Left lung (tissue), 10 donors: ENCODE results near the gene TRAF3IP1. TPM values are rescaled to one million over a fixed set of nuclear protein-coding genes. Genes with fewer than 3 reads are reported as not detected.

ENCODE experiments used
- ATAC-seq: fragments of 200-7000 bp; cut with Tn5 transposase; one replicate; pipeline ENCODE4 v1.9.1; 2020; ENCODE audit warnings: moderate library complexity
- DNase-seq, 4 donors: peaks; one replicate each; pipeline ENCODE4 v3.0.0-alpha.2; 2013 to 2020
- H3K27ac ChIP-seq, 2 donors: fragments of 200-600 bp; sonication (generic) in 1 of 2; one replicate each; pipeline versions ENCODE4 v1.5.0 to v1.8.0; 2020 to 2021
- H3K27me3 ChIP-seq, 2 donors: fragments of 200-600 bp; sonication (generic) in 1 of 2; one replicate each; pipeline versions ENCODE4 v1.5.0 to v1.8.0; 2020 to 2021
- H3K36me3 ChIP-seq, 2 donors: fragments of 200-600 bp; sonication (generic) in 1 of 2; one replicate each; pipeline versions ENCODE4 v1.5.0 to v1.8.0; 2020 to 2021
- H3K4me1 ChIP-seq, 2 donors: fragments of 200-600 bp; one replicate each; pipeline ENCODE4 v1.8.0; 2021
- H3K4me3 ChIP-seq, 2 donors: fragments of 200-600 bp; sonication (generic) in 1 of 2; one replicate each; pipeline versions ENCODE4 v1.5.0 to v1.8.0; 2020 to 2021; ENCODE audit warnings: mild to moderate bottlenecking in 1 of 2
- H3K9me3 ChIP-seq, 2 donors: fragments of 200-600 bp; sonication (generic) in 1 of 2; one replicate each; pipeline versions ENCODE4 v1.5.0 to v1.8.0; 2020 to 2021
- CTCF ChIP-seq, 2 donors: fragments of 200-600 bp; sonication (generic) in 1 of 2; IDR thresholded peaks; one replicate each; pipeline versions ENCODE4 v1.5.0 to v1.8.0; 2021; ENCODE audit warnings: antibody characterized with exemption in 2 of 2
- intact Hi-C, 2 donors: fragments of 100-400 bp; cut with DNase I; formaldehyde crosslinking; loops; one replicate each; pipeline versions ENCODE4 v1.11.2 to v1.14.2; 2022
- polyA plus RNA-seq, 6 donors: library from polyadenylated mRNA; unstranded; fragments of 120-200 nt; gene quantifications; one replicate each; pipeline ENCODE4 v1.2.1, GENCODE V29; 2013; ENCODE audit not compliant: insufficient read length in 6 of 6
- total RNA-seq, 2 donors: library from RNA; stranded (reverse); fragmentation: NEBNext Ultra II Directional; extraction: Animal tissue kit (Norgen Biotek cat#: 25700); gene quantifications; one replicate each; pipeline ENCODE4 v1.2.1, GENCODE V29; 2021
- donor health status: DM: no; HTN: yes; CAD: no.
- donor health status: DM: no; HTN: no; CAD: no.

Gene TRAF3IP1
- total and polyA plus RNA-seq, 8 donors = 11.6 to 22.6 (median 19.7) TPM

- no peak overlapping the region for H3K27ac ChIP-seq
- no peak for TF ChIP-seq CTCF (IDR thresholded peaks at IDR 0.05)
- DNase-seq = no peak
- peaks cover 10 to 38% of the 10 kb centered on the region in 2 donors for H3K4me1 ChIP-seq
- H3K9me3 ChIP-seq = peaks cover 0 to 4% of the 10 kb centered on the region in 2 donors
- H3K4me3 ChIP-seq = no peak overlapping the region
- intact Hi-C loops = no loop called here
- H3K36me3 ChIP-seq = peaks cover 0 to 40% of the 10 kb centered on the region in 2 donors
- ATAC-seq = no peak
- H3K27me3 ChIP-seq = no peaks in the 10 kb centered on the region
Measured at GRCh38 chr2:238430781-238431180, 110.5 kb downstream of the TRAF3IP1 start.

GRCh38 chr2:238431456-238431855 is 111.1 kb downstream of the TRAF3IP1 start:
- Histone ChIP-seq H3K27ac (no peak overlapping the region), H3K4me3 (no peak overlapping the region), H3K36me3 (peaks cover 0 to 47% of the 10 kb centered on the region in 2 donors), H3K4me1 (peaks cover 6 to 31% of the 10 kb centered on the region in 2 donors), H3K9me3 (peaks cover 0 to 4% of the 10 kb centered on the region in 2 donors), H3K27me3 (no peaks in the 10 kb centered on the region)
- no peak for TF ChIP-seq CTCF (IDR thresholded peaks at IDR 0.05)
- DNase-seq = no peak
- no peak for ATAC-seq
- intact Hi-C loops = no loop called here

GRCh38 chr2:238433300-238433915 is 113.1 kb downstream of the TRAF3IP1 start:
- no peak overlapping the region for H3K4me3 ChIP-seq
- no peak overlapping the region for H3K27ac ChIP-seq
- intact Hi-C loops = no loop called here
- DNase-seq (no peak), ATAC-seq (no peak)
- no peak for TF ChIP-seq CTCF (IDR thresholded peaks at IDR 0.05)
- peaks cover 0 to 66% of the 10 kb centered on the region in 2 donors for H3K36me3 ChIP-seq
- peaks cover 0 to 4% of the 10 kb centered on the region in 2 donors for H3K9me3 ChIP-seq
- H3K4me1 ChIP-seq = peaks cover under 1 to 20% of the 10 kb centered on the region in 2 donors
- H3K27me3 ChIP-seq = no peaks in the 10 kb centered on the region

GRCh38 chr2:238433941-238434845 is 113.9 kb downstream of the TRAF3IP1 start:
- Histone ChIP-seq H3K36me3 (peaks cover 0 to 71% of the 10 kb centered on the region in 2 donors), H3K4me3 (no peak overlapping the region), H3K4me1 (peaks cover 8 to 17% of the 10 kb centered on the region in 2 donors), H3K27ac (peak overlapping the region in 1 of 2 donors; percentile 59), H3K27me3 (no peaks in the 10 kb centered on the region), H3K9me3 (peaks cover 0 to 4% of the 10 kb centered on the region in 2 donors)
- ATAC-seq = no peak
- intact Hi-C loops = no loop called here
- no peak for TF ChIP-seq CTCF (IDR thresholded peaks at IDR 0.05)
- no peak for DNase-seq
